HG02852 (cell line): ENCODE data around the gene PDHA1.
A peak's percentile ranks its signal among the peaks of the same experiment; 100 is the strongest.

ENCODE experiments used
- ATAC-seq: cut with Tn5 transposase; IDR thresholded peaks from one replicate; pipeline ENCODE4 v1.9.1; 2021; ENCODE audit warnings: mild to moderate bottlenecking, moderate library complexity; ENCODE audit not compliant: unreplicated experiment

Gene PDHA1

GRCh38 chrX:19373351-19373891 is 29.7 kb downstream of the PDHA1 start:
- no peak for ATAC-seq

- no peak for ATAC-seq
These were observed 31.8 kb downstream of the PDHA1 start for GRCh38 chrX:19375546-19375945.

GRCh38 chrX:19377799-19378198 is 34.1 kb downstream of the PDHA1 start:
- no peak for ATAC-seq

- ATAC-seq: no peak
These were observed 37.6 kb downstream of the PDHA1 start for GRCh38 chrX:19381326-19381725.

- ATAC-seq: peak; percentile 64
These were observed 38.9 kb downstream of the PDHA1 start for GRCh38 chrX:19382555-19383145.

GRCh38 chrX:19386679-19387078 is 43.0 kb downstream of the PDHA1 start:
- ATAC-seq: no peak

- no peak for ATAC-seq
These were observed 44.4 kb downstream of the PDHA1 start for GRCh38 chrX:19388064-19388679.

GRCh38 chrX:19388741-19389140 is 45.0 kb downstream of the PDHA1 start:
- no peak for ATAC-seq

GRCh38 chrX:19389227-19389845 is 45.6 kb downstream of the PDHA1 start:
- no peak for ATAC-seq

- ATAC-seq: no peak
These were observed 48.4 kb downstream of the PDHA1 start for GRCh38 chrX:19392078-19392477.

- ATAC-seq: no peak
These were observed 49.0 kb downstream of the PDHA1 start for GRCh38 chrX:19392703-19393102.

- ATAC-seq: no peak
These were observed 60.0 kb downstream of the PDHA1 start for GRCh38 chrX:19403696-19404095.

- no peak for ATAC-seq
These were observed 66.5 kb downstream of the PDHA1 start for GRCh38 chrX:19410259-19410658.
